Esophagus (tissue), 2 donors: Measurements from ENCODE around the gene ATP1A1. TPM values are rescaled to one million over a fixed set of nuclear protein-coding genes. Genes with fewer than 3 reads are reported as not detected.

Experiments
- H3K27ac ChIP-seq, 2 donors: one replicate each; pipeline ENCODE4 v1.5.1; 2013; ENCODE audit warnings: low read depth in 2 of 2, mild to moderate bottlenecking in 2 of 2, inconsistent platforms in 1 of 2, low read length in 1 of 2, moderate library complexity in 1 of 2
- H3K27me3 ChIP-seq, 2 donors: one replicate each; pipeline ENCODE4 v1.6.1; 2013; ENCODE audit warnings: low read length in 2 of 2, control low read depth in 1 of 2, mild to moderate bottlenecking in 1 of 2; ENCODE audit not compliant: insufficient read depth in 2 of 2, control insufficient read depth in 1 of 2
- H3K36me3 ChIP-seq, 2 donors: one replicate each; pipeline ENCODE4 v1.6.1; 2013; ENCODE audit warnings: low read length in 1 of 2; ENCODE audit not compliant: control insufficient read depth in 2 of 2, insufficient read depth in 2 of 2
- H3K4me1 ChIP-seq, 2 donors: one replicate each; pipeline ENCODE4 v1.6.1; 2013; ENCODE audit warnings: low read length in 1 of 2; ENCODE audit not compliant: control insufficient read depth in 2 of 2, insufficient read depth in 2 of 2
- H3K4me3 ChIP-seq, 2 donors: one replicate each; pipeline ENCODE4 v1.5.1; 2013; ENCODE audit warnings: low read length in 2 of 2, mild to moderate bottlenecking in 2 of 2, low read depth in 1 of 2, moderate library complexity in 1 of 2
- H3K9me3 ChIP-seq, 2 donors: one replicate each; pipeline ENCODE4 v1.6.1; 2013; ENCODE audit warnings: mild to moderate bottlenecking in 2 of 2, low read depth in 1 of 2, low read length in 1 of 2, moderate library complexity in 1 of 2; ENCODE audit not compliant: control insufficient read depth in 2 of 2, insufficient read depth in 1 of 2
- WGBS, 2 donors: extraction: QIAGEN DNeasy Blood & Tissue Kit; methylation state at CpG; one replicate each; pipeline ENCODE4 v1.1.7; 2013; 5-methylcytosine and 5-hydroxymethylcytosine counted together
- polyA plus RNA-seq, 2 donors: library from polyadenylated mRNA; stranded (reverse); fragments of 200-250 nt; gene quantifications; one replicate each; pipeline ENCODE4 v1.2.3, GENCODE V29; 2013
- donor health status: healthy with polysubstance abuse.
- donor health status: Bipolar disorder and iron deficiency.

Gene ATP1A1
- polyA plus RNA-seq, 2 donors, result 117 to 196 TPM

GRCh38 chr1:116330846-116331245 lies 42.2 kb upstream of the ATP1A1 start:
- H3K4me3 ChIP-seq, result no peak overlapping the region
- no peaks in the 10 kb centered on the region for H3K9me3 ChIP-seq
- H3K4me1 ChIP-seq, result peaks cover 4 to 8% of the 10 kb centered on the region in 2 donors
- H3K36me3 ChIP-seq, result no peaks in the 10 kb centered on the region
- H3K27me3 ChIP-seq, result no peaks in the 10 kb centered on the region
- no peak overlapping the region for H3K27ac ChIP-seq

- no peaks in the 10 kb centered on the region for H3K9me3 ChIP-seq
- no peaks in the 10 kb centered on the region for H3K27me3 ChIP-seq
- H3K27ac ChIP-seq, result no peak overlapping the region
- no peaks in the 10 kb centered on the region for H3K36me3 ChIP-seq
- WGBS, 2 donors, result 90 to 94% methylated on average over 3 of the region's 3 CpGs
- no peak overlapping the region for H3K4me3 ChIP-seq
- H3K4me1 ChIP-seq, result peaks cover 4 to 6% of the 10 kb centered on the region in 2 donors
These were observed 41.5 kb upstream of the ATP1A1 start for GRCh38 chr1:116331523-116331922.

GRCh38 chr1:116332451-116332850 lies 40.6 kb upstream of the ATP1A1 start:
- Histone ChIP-seq H3K27ac (no peak overlapping the region), H3K4me1 (peaks cover 4 to 6% of the 10 kb centered on the region in 2 donors), H3K36me3 (no peaks in the 10 kb centered on the region), H3K9me3 (no peaks in the 10 kb centered on the region), H3K27me3 (no peaks in the 10 kb centered on the region), H3K4me3 (no peak overlapping the region)
- 61 to 74% methylated on average over 3 of the region's 3 CpGs for WGBS, 2 donors

GRCh38 chr1:116333171-116334014 lies 39.7 kb upstream of the ATP1A1 start:
- Histone ChIP-seq H3K27ac (no peak overlapping the region), H3K27me3 (no peaks in the 10 kb centered on the region), H3K4me3 (no peak overlapping the region), H3K36me3 (no peaks in the 10 kb centered on the region), H3K9me3 (no peaks in the 10 kb centered on the region), H3K4me1 (peaks cover 4 to 6% of the 10 kb centered on the region in 2 donors)
- WGBS, 2 donors, result 89 to 94% methylated on average over 5 of the region's 5 CpGs

- Histone ChIP-seq H3K27me3 (no peaks in the 10 kb centered on the region), H3K9me3 (no peaks in the 10 kb centered on the region), H3K36me3 (no peaks in the 10 kb centered on the region), H3K4me1 (peaks cover 4 to 6% of the 10 kb centered on the region in 2 donors), H3K27ac (no peak overlapping the region), H3K4me3 (no peak overlapping the region)
- WGBS, 2 donors, result 91 to 93% methylated on average over 2 of the region's 2 CpGs
These were observed 39.0 kb upstream of the ATP1A1 start for GRCh38 chr1:116334015-116334547.

- Histone ChIP-seq H3K4me3 (no peak overlapping the region), H3K27ac (no peak overlapping the region), H3K9me3 (no peaks in the 10 kb centered on the region), H3K27me3 (no peaks in the 10 kb centered on the region), H3K4me1 (peaks cover 4 to 6% of the 10 kb centered on the region in 2 donors), H3K36me3 (no peaks in the 10 kb centered on the region)
- 77 to 80% methylated on average over 9 of the region's 9 CpGs for WGBS, 2 donors
These were observed 38.0 kb upstream of the ATP1A1 start for GRCh38 chr1:116334868-116335635.

- H3K4me1 ChIP-seq, result peaks cover 4 to 6% of the 10 kb centered on the region in 2 donors
- no peaks in the 10 kb centered on the region for H3K9me3 ChIP-seq
- H3K27me3 ChIP-seq, result no peaks in the 10 kb centered on the region
- no peaks in the 10 kb centered on the region for H3K36me3 ChIP-seq
- H3K4me3 ChIP-seq, result no peak overlapping the region
- H3K27ac ChIP-seq, result no peak overlapping the region
- WGBS, 2 donors, result 82 to 88% methylated on average over 11 of the region's 11 CpGs
These were observed 37.0 kb upstream of the ATP1A1 start for GRCh38 chr1:116335850-116336624.

GRCh38 chr1:116337398-116337797 lies 35.6 kb upstream of the ATP1A1 start:
- no peak overlapping the region for H3K27ac ChIP-seq
- H3K4me3 ChIP-seq, result no peak overlapping the region
- 87 to 93% methylated on average over 7 of the region's 7 CpGs for WGBS, 2 donors
- no peaks in the 10 kb centered on the region for H3K9me3 ChIP-seq
- H3K27me3 ChIP-seq, result no peaks in the 10 kb centered on the region
- H3K36me3 ChIP-seq, result no peaks in the 10 kb centered on the region
- H3K4me1 ChIP-seq, result peaks cover 4 to 6% of the 10 kb centered on the region in 2 donors

- no peaks in the 10 kb centered on the region for H3K36me3 ChIP-seq
- H3K9me3 ChIP-seq, result no peaks in the 10 kb centered on the region
- no peaks in the 10 kb centered on the region for H3K27me3 ChIP-seq
- peaks cover 4 to 6% of the 10 kb centered on the region in 2 donors for H3K4me1 ChIP-seq
- H3K4me3 ChIP-seq, result no peak overlapping the region
- 87 to 88% methylated on average over 2 of the region's 2 CpGs for WGBS, 2 donors
- no peak overlapping the region for H3K27ac ChIP-seq
These were observed 34.6 kb upstream of the ATP1A1 start for GRCh38 chr1:116338400-116338799.
